ENCODE results near the gene TIAM1.

TIAM1 gene

GRCh38 chr21:31159808-31160207 is 184.3 kb downstream of the TIAM1 start:
- DNase-seq, result no peak

GRCh38 chr21:31158789-31159581 is 185.1 kb downstream of the TIAM1 start:
- DNase-seq, result no peak

GRCh38 chr21:31157756-31158155 is 186.3 kb downstream of the TIAM1 start:
- no peak for DNase-seq

GRCh38 chr21:31156662-31157061 is 187.4 kb downstream of the TIAM1 start:
- DNase-seq, result no peak

- no peak for DNase-seq
Measured at GRCh38 chr21:31156169-31156568, 187.9 kb downstream of the TIAM1 start.

GRCh38 chr21:31151156-31152045 is 192.7 kb downstream of the TIAM1 start:
- DNase-seq, result no peak

- DNase-seq, result no peak
Measured at GRCh38 chr21:31145274-31145673, 198.8 kb downstream of the TIAM1 start.

- DNase-seq, result no peak
Measured at GRCh38 chr21:31143036-31143435, 201.0 kb downstream of the TIAM1 start.

GRCh38 chr21:31142600-31142999 is 201.5 kb downstream of the TIAM1 start:
- DNase-seq, result peak in 1 of 2 experiments; percentile 34

GRCh38 chr21:31141389-31142000 is 202.6 kb downstream of the TIAM1 start:
- DNase-seq, result no peak

GRCh38 chr21:31140676-31141075 is 203.4 kb downstream of the TIAM1 start:
- no peak for DNase-seq

- DNase-seq, result no peak
Measured at GRCh38 chr21:31140025-31140424, 204.0 kb downstream of the TIAM1 start.

GRCh38 chr21:31137960-31138359 is 206.1 kb downstream of the TIAM1 start:
- DNase-seq, result no peak

- DNase-seq, result no peak
Measured at GRCh38 chr21:31136891-31137290, 207.2 kb downstream of the TIAM1 start.

- no peak for DNase-seq
Measured at GRCh38 chr21:31135531-31136184, 208.4 kb downstream of the TIAM1 start.

GRCh38 chr21:31133243-31133830 is 210.7 kb downstream of the TIAM1 start:
- DNase-seq, result no peak

GRCh38 chr21:31132574-31133242 is 211.4 kb downstream of the TIAM1 start:
- peak; percentile 45 to 73 for DNase-seq

GRCh38 chr21:31130821-31131220 is 213.2 kb downstream of the TIAM1 start:
- DNase-seq, result no peak

- no peak for DNase-seq
Measured at GRCh38 chr21:31128234-31128633, 215.8 kb downstream of the TIAM1 start.

- DNase-seq, result no peak
Measured at GRCh38 chr21:31124010-31124409, 220.1 kb downstream of the TIAM1 start.

- DNase-seq, result no peak
Measured at GRCh38 chr21:31119199-31119598, 224.9 kb downstream of the TIAM1 start.
